Measurements from ENCODE around the gene HLA-DQB1.

Gene HLA-DQB1

GRCh38 chr6:32639440-32640394 is 26.7 kb downstream of the HLA-DQB1 start:
- no peak for TF ChIP-seq EP300 (IDR thresholded peaks at IDR 0.05; ENCODE audit: borderline replicate concordance)
- TF ChIP-seq TCF12 (IDR thresholded peaks at IDR 0.05; ENCODE audit: low read depth), result no peak
- no peak for TF ChIP-seq CREB1 (IDR thresholded peaks at IDR 0.05; ENCODE audit: low read depth)

- TF ChIP-seq, protein P1, sequence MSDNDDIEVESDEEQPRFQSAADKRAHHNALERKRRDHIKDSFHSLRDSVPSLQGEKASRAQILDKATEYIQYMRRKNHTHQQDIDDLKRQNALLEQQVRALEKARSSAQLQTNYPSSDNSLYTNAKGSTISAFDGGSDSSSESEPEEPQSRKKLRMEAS (IDR thresholded peaks at IDR 0.05), result no peak
- TF ChIP-seq TEAD4 (IDR thresholded peaks at IDR 0.05) (no peak), RAD21 (IDR thresholded peaks at IDR 0.05; ENCODE audit: low read depth) (no peak), YY1 (IDR thresholded peaks at IDR 0.05; ENCODE audit: low read depth) (no peak), FOXM1 (IDR thresholded peaks at IDR 0.05; ENCODE audit: borderline replicate concordance, low read depth) (no peak), EP300 (IDR thresholded peaks at IDR 0.05; ENCODE audit: borderline replicate concordance) (no peak), EGR1 (IDR thresholded peaks at IDR 0.05) (no peak)
Measured at GRCh38 chr6:32638532-32639219, 27.8 kb downstream of the HLA-DQB1 start.

DNA sequence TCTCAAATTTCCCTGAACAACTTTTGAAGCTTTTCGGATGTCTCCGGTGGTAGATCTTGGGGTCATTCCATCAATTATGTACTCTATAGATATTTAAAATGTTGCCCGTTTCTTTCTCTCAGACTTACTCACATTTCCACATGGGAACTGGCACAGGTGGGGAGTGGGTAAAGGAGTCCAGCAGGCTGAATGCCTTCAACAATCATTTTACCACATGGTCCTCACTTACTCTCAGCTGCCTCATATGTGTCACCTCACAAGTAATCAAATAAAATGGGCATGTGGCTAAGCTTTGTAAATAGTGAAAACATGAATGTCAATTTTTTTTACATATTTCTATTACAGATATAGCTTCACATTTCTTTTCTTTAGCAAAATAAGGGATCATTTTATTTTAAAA is 28.6 kb downstream of the HLA-DQB1 start:
- TF ChIP-seq NFIC (IDR thresholded peaks at IDR 0.05), result no peak
- no peak for TF ChIP-seq EP300 (IDR thresholded peaks at IDR 0.05; ENCODE audit: borderline replicate concordance)
- no peak for TF ChIP-seq USF1 (IDR thresholded peaks at IDR 0.05)
- TF ChIP-seq, protein P1 (IDR thresholded peaks at IDR 0.05), result no peak
- TF ChIP-seq ZBTB7A (IDR thresholded peaks at IDR 0.05; ENCODE audit: low read depth), result no peak
- TF ChIP-seq RAD21 (IDR thresholded peaks at IDR 0.05; ENCODE audit: low read depth), result no peak
- no peak for TF ChIP-seq TAF1 (IDR thresholded peaks at IDR 0.05; ENCODE audit: low read depth)
- TF ChIP-seq TCF12 (IDR thresholded peaks at IDR 0.05; ENCODE audit: low read depth), result no peak
- TF ChIP-seq, protein P2, sequence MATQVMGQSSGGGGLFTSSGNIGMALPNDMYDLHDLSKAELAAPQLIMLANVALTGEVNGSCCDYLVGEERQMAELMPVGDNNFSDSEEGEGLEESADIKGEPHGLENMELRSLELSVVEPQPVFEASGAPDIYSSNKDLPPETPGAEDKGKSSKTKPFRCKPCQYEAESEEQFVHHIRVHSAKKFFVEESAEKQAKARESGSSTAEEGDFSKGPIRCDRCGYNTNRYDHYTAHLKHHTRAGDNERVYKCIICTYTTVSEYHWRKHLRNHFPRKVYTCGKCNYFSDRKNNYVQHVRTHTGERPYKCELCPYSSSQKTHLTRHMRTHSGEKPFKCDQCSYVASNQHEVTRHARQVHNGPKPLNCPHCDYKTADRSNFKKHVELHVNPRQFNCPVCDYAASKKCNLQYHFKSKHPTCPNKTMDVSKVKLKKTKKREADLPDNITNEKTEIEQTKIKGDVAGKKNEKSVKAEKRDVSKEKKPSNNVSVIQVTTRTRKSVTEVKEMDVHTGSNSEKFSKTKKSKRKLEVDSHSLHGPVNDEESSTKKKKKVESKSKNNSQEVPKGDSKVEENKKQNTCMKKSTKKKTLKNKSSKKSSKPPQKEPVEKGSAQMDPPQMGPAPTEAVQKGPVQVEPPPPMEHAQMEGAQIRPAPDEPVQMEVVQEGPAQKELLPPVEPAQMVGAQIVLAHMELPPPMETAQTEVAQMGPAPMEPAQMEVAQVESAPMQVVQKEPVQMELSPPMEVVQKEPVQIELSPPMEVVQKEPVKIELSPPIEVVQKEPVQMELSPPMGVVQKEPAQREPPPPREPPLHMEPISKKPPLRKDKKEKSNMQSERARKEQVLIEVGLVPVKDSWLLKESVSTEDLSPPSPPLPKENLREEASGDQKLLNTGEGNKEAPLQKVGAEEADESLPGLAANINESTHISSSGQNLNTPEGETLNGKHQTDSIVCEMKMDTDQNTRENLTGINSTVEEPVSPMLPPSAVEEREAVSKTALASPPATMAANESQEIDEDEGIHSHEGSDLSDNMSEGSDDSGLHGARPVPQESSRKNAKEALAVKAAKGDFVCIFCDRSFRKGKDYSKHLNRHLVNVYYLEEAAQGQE (IDR thresholded peaks at IDR 0.05; ENCODE audit: low read depth), result no peak
- TF ChIP-seq EGR1 (IDR thresholded peaks at IDR 0.05), result no peak
- no peak for TF ChIP-seq CREB1 (IDR thresholded peaks at IDR 0.05; ENCODE audit: low read depth)
- TF ChIP-seq TEAD4 (IDR thresholded peaks at IDR 0.05), result no peak
- TF ChIP-seq YY1 (IDR thresholded peaks at IDR 0.05; ENCODE audit: low read depth), result no peak
- TF ChIP-seq FOXM1 (IDR thresholded peaks at IDR 0.05; ENCODE audit: borderline replicate concordance, low read depth), result no peak
- no peak for TF ChIP-seq CEBPB (IDR thresholded peaks at IDR 0.05)

- TF ChIP-seq CREB1 (IDR thresholded peaks at IDR 0.05; ENCODE audit: low read depth) (no peak), RAD21 (IDR thresholded peaks at IDR 0.05; ENCODE audit: low read depth) (no peak), EP300 (IDR thresholded peaks at IDR 0.05; ENCODE audit: borderline replicate concordance) (no peak), TEAD4 (IDR thresholded peaks at IDR 0.05) (no peak), NFIC (IDR thresholded peaks at IDR 0.05) (no peak), CEBPB (IDR thresholded peaks at IDR 0.05) (no peak), TAF1 (IDR thresholded peaks at IDR 0.05; ENCODE audit: low read depth) (no peak), YY1 (IDR thresholded peaks at IDR 0.05; ENCODE audit: low read depth) (no peak), EGR1 (IDR thresholded peaks at IDR 0.05) (no peak), TCF12 (IDR thresholded peaks at IDR 0.05; ENCODE audit: low read depth) (no peak), ZBTB7A (IDR thresholded peaks at IDR 0.05; ENCODE audit: low read depth) (no peak), FOXM1 (IDR thresholded peaks at IDR 0.05; ENCODE audit: borderline replicate concordance, low read depth) (no peak)
- TF ChIP-seq, protein P1 (IDR thresholded peaks at IDR 0.05), result no peak
- TF ChIP-seq, protein P2 (IDR thresholded peaks at IDR 0.05; ENCODE audit: low read depth), result no peak
Measured at GRCh38 chr6:32637219-32637880, 29.1 kb downstream of the HLA-DQB1 start, which contains the start of gene HLA-DQA1. TSS of gene HLA-DQA1 (plus strand) at chr6:32637406. CDS start at chr6:32637459, 53 bp downstream.
